ENCODE measurements around the gene PABPN1. TPM values are rescaled to one million over a fixed set of nuclear protein-coding genes. Genes with fewer than 3 reads are reported as not detected.

Gene PABPN1
- total and polyA plus RNA-seq, 2 of the 13 experiments (the other 11 are each of a cell fraction or from before 2014, with no cell fraction given): 233 to 524 TPM

DNA sequence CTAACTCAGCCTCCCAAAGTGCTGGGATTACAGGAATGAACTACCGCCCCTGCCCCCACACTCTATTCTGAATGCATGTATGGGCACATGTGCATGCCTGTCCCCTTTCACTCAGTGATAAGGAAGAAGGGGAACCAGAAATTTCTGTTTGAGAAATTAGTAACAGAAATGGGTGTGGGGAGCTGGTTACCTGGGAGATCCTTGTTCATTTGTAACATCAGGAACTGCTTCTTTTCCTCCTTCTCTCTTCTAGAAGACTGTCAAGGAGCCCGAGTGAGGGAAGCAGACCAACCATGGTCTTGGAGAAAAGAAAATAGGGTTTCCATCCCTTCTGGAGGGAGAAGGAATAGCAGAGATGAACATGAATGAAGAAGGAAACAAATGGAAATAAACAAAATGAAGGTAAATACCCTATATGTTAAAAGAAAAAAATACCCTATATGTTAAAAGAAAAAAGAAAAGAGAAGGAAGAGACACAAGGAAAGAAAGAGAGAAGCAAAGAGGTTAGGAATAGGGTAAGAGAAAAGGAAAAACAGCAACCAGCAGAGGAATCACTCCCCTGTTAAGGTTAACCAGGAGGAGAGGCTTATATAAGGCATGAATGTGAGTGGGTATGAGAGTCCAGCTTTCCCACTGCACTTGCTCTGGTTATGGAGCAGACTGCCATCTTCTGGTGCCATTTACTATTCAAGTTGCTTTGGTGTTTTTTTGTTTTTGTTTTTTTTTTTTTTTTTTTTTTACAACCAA lies 21.9 kb upstream of the PABPN1 start (continued):
- TF ChIP-seq MTERF4 (CRISPR knock-in tag; IDR thresholded peaks at IDR 0.05): no peak
- TF ChIP-seq TBX3 (IDR thresholded peaks at IDR 0.05; ENCODE audit: borderline replicate concordance): no peak
- TF ChIP-seq, protein P1, sequence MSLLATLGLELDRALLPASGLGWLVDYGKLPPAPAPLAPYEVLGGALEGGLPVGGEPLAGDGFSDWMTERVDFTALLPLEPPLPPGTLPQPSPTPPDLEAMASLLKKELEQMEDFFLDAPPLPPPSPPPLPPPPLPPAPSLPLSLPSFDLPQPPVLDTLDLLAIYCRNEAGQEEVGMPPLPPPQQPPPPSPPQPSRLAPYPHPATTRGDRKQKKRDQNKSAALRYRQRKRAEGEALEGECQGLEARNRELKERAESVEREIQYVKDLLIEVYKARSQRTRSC (CRISPR knock-in tag; IDR thresholded peaks at IDR 0.05; ENCODE audit: low read depth): no peak
- peak; percentile 27 for TF ChIP-seq YY1 (IDR thresholded peaks at IDR 0.05; ENCODE audit: insufficient read depth, insufficient replicate concordance, low read depth, low read length)
- TF ChIP-seq, protein P2, sequence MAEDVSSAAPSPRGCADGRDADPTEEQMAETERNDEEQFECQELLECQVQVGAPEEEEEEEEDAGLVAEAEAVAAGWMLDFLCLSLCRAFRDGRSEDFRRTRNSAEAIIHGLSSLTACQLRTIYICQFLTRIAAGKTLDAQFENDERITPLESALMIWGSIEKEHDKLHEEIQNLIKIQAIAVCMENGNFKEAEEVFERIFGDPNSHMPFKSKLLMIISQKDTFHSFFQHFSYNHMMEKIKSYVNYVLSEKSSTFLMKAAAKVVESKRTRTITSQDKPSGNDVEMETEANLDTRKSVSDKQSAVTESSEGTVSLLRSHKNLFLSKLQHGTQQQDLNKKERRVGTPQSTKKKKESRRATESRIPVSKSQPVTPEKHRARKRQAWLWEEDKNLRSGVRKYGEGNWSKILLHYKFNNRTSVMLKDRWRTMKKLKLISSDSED (CRISPR knock-in tag; IDR thresholded peaks at IDR 0.05): no peak
- no peak for TF ChIP-seq PCBP2 (optimal IDR thresholded peaks at IDR 0.05; ENCODE audit: low read depth, low read length, poor library complexity, severe bottlenecking)
- TF ChIP-seq TCF7L2 (IDR thresholded peaks at IDR 0.05; ENCODE audit: low read depth, low read length): no peak
- TF ChIP-seq, protein P3, sequence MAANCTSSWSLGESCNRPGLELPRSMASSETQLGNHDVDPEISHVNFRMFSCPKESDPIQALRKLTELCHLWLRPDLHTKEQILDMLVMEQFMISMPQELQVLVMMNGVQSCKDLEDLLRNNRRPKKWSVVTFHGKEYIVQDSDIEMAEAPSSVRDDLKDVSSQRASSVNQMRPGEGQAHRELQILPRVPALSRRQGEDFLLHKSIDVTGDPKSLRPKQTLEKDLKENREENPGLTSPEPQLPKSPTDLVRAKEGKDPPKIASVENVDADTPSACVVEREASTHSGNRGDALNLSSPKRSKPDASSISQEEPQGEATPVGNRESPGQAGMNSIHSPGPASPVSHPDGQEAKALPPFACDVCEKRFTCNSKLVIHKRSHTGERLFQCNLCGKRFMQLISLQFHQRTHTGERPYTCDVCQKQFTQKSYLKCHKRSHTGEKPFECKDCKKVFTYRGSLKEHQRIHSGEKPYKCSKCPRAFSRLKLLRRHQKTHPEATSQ (CRISPR knock-in tag; IDR thresholded peaks at IDR 0.05; ENCODE audit: borderline replicate concordance): no peak
- no peak for TF ChIP-seq ZNF737 (CRISPR knock-in tag; IDR thresholded peaks at IDR 0.05; ENCODE audit: borderline replicate concordance)
- peak; percentile 51; the same call in 1 of the 2 replicates for TF ChIP-seq LCORL (IDR thresholded peaks at IDR 0.05)
- no peak for TF ChIP-seq LCORL (CRISPR knock-in tag; IDR thresholded peaks at IDR 0.05)
- TF ChIP-seq RBFOX2 (IDR thresholded peaks at IDR 0.05; ENCODE audit: low read depth, low read length): peak; percentile 37; the same call in 1 of the 2 replicates
- TF ChIP-seq ZNF296 (CRISPR knock-in tag; conservative IDR thresholded peaks at IDR 0.05): no peak
- TF ChIP-seq, protein P4, sequence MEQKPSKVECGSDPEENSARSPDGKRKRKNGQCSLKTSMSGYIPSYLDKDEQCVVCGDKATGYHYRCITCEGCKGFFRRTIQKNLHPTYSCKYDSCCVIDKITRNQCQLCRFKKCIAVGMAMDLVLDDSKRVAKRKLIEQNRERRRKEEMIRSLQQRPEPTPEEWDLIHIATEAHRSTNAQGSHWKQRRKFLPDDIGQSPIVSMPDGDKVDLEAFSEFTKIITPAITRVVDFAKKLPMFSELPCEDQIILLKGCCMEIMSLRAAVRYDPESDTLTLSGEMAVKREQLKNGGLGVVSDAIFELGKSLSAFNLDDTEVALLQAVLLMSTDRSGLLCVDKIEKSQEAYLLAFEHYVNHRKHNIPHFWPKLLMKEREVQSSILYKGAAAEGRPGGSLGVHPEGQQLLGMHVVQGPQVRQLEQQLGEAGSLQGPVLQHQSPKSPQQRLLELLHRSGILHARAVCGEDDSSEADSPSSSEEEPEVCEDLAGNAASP (CRISPR knock-in tag; IDR thresholded peaks at IDR 0.05; ENCODE audit: borderline replicate concordance): 0 out of 2 replicates have a peak, but pooled peaks have one; percentile 42
- TF ChIP-seq WIZ (CRISPR knock-in tag; IDR thresholded peaks at IDR 0.05): no peak
- no peak for TF ChIP-seq BRCA1 (CRISPR knock-in tag; IDR thresholded peaks at IDR 0.05)
- TF ChIP-seq BHLHE40 (IDR thresholded peaks at IDR 0.05; ENCODE audit: low read length): no peak
- no peak for TF ChIP-seq ZNF138 (CRISPR knock-in tag; IDR thresholded peaks at IDR 0.05; ENCODE audit: low read depth)
- TF ChIP-seq SP4 (CRISPR knock-in tag; IDR thresholded peaks at IDR 0.05): no peak
- TF ChIP-seq, protein P5, sequence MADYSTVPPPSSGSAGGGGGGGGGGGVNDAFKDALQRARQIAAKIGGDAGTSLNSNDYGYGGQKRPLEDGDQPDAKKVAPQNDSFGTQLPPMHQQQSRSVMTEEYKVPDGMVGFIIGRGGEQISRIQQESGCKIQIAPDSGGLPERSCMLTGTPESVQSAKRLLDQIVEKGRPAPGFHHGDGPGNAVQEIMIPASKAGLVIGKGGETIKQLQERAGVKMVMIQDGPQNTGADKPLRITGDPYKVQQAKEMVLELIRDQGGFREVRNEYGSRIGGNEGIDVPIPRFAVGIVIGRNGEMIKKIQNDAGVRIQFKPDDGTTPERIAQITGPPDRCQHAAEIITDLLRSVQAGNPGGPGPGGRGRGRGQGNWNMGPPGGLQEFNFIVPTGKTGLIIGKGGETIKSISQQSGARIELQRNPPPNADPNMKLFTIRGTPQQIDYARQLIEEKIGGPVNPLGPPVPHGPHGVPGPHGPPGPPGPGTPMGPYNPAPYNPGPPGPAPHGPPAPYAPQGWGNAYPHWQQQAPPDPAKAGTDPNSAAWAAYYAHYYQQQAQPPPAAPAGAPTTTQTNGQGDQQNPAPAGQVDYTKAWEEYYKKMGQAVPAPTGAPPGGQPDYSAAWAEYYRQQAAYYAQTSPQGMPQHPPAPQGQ (CRISPR knock-in tag; IDR thresholded peaks at IDR 0.05; ENCODE audit: borderline replicate concordance): no peak
- no peak for TF ChIP-seq MEIS2 (CRISPR knock-in tag; IDR thresholded peaks at IDR 0.05)
- TF ChIP-seq ZNF33B (CRISPR knock-in tag; IDR thresholded peaks at IDR 0.05): no peak
